Left lung (tissue), 10 donors: ENCODE data around the gene TPCN2. TPM values are rescaled to one million over a fixed set of nuclear protein-coding genes. Genes with fewer than 3 reads are reported as not detected.
A peak's percentile ranks its signal among the peaks of the same experiment; 100 is the strongest.

ENCODE experiments used
- ATAC-seq: fragments of 200-7000 bp; cut with Tn5 transposase; one replicate; pipeline ENCODE4 v1.9.1; 2020; ENCODE audit warnings: moderate library complexity
- DNase-seq, 4 donors: peaks; one replicate each; pipeline ENCODE4 v3.0.0-alpha.2; 2013 to 2020
- H3K27ac ChIP-seq, 2 donors: fragments of 200-600 bp; sonication (generic) in 1 of 2; one replicate each; pipeline versions ENCODE4 v1.5.0 to v1.8.0; 2020 to 2021
- H3K27me3 ChIP-seq, 2 donors: fragments of 200-600 bp; sonication (generic) in 1 of 2; one replicate each; pipeline versions ENCODE4 v1.5.0 to v1.8.0; 2020 to 2021
- H3K36me3 ChIP-seq, 2 donors: fragments of 200-600 bp; sonication (generic) in 1 of 2; one replicate each; pipeline versions ENCODE4 v1.5.0 to v1.8.0; 2020 to 2021
- H3K4me1 ChIP-seq, 2 donors: fragments of 200-600 bp; one replicate each; pipeline ENCODE4 v1.8.0; 2021
- H3K4me3 ChIP-seq, 2 donors: fragments of 200-600 bp; sonication (generic) in 1 of 2; one replicate each; pipeline versions ENCODE4 v1.5.0 to v1.8.0; 2020 to 2021; ENCODE audit warnings: mild to moderate bottlenecking in 1 of 2
- H3K9me3 ChIP-seq, 2 donors: fragments of 200-600 bp; sonication (generic) in 1 of 2; one replicate each; pipeline versions ENCODE4 v1.5.0 to v1.8.0; 2020 to 2021
- intact Hi-C, 2 donors: fragments of 100-400 bp; cut with DNase I; formaldehyde crosslinking; loops; one replicate each; pipeline versions ENCODE4 v1.11.2 to v1.14.2; 2022
- polyA plus RNA-seq, 6 donors: library from polyadenylated mRNA; unstranded; fragments of 120-200 nt; gene quantifications; one replicate each; pipeline ENCODE4 v1.2.1, GENCODE V29; 2013; ENCODE audit not compliant: insufficient read length in 6 of 6
- total RNA-seq, 2 donors: library from RNA; stranded (reverse); fragmentation: NEBNext Ultra II Directional; extraction: Animal tissue kit (Norgen Biotek cat#: 25700); gene quantifications; one replicate each; pipeline ENCODE4 v1.2.1, GENCODE V29; 2021
- TF ChIP-seq, protein P1 (sequence below), 2 donors: fragments of 200-600 bp; sonication (generic) in 1 of 2; IDR thresholded peaks; one replicate each; pipeline versions ENCODE4 v1.5.0 to v1.8.0; 2021; ENCODE audit warnings: antibody characterized with exemption in 2 of 2
- donor health status: DM: no; HTN: yes; CAD: no.
- donor health status: DM: no; HTN: no; CAD: no.

TPCN2 gene
- total and polyA plus RNA-seq, 8 donors: 12.1 to 22.0 (median 14.9) TPM

DNA sequence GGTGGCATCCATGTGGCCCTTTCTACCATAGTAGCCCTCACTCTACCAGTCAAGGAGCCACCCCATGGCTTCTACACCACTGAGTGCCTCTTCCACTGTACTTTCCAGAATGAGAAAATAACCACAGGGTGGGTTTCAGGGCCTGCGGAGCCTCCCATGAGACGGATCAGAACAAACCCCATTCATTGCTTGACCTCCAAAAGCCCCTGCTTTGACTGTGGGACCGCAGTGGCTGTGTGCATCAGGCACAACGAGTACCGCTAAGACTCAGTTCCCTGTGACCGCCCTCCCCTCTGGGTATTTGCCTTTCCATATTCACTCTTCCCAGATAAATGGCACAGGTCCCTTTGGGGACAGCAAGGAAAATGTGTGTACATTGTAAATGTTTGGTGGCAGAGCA, 24.2 kb upstream of the TPCN2 start:
- intact Hi-C loops: no loop called here
- Histone ChIP-seq H3K4me1 (peaks cover 0 to 18% of the 10 kb centered on the region in 2 donors), H3K36me3 (no peaks in the 10 kb centered on the region), H3K4me3 (no peak overlapping the region), H3K27ac (no peak overlapping the region), H3K9me3 (no peaks in the 10 kb centered on the region), H3K27me3 (no peaks in the 10 kb centered on the region)
- DNase-seq (no peak), ATAC-seq (no peak)
- TF ChIP-seq, protein P1, sequence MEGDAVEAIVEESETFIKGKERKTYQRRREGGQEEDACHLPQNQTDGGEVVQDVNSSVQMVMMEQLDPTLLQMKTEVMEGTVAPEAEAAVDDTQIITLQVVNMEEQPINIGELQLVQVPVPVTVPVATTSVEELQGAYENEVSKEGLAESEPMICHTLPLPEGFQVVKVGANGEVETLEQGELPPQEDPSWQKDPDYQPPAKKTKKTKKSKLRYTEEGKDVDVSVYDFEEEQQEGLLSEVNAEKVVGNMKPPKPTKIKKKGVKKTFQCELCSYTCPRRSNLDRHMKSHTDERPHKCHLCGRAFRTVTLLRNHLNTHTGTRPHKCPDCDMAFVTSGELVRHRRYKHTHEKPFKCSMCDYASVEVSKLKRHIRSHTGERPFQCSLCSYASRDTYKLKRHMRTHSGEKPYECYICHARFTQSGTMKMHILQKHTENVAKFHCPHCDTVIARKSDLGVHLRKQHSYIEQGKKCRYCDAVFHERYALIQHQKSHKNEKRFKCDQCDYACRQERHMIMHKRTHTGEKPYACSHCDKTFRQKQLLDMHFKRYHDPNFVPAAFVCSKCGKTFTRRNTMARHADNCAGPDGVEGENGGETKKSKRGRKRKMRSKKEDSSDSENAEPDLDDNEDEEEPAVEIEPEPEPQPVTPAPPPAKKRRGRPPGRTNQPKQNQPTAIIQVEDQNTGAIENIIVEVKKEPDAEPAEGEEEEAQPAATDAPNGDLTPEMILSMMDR (IDR thresholded peaks at IDR 0.05): no peak

DNA sequence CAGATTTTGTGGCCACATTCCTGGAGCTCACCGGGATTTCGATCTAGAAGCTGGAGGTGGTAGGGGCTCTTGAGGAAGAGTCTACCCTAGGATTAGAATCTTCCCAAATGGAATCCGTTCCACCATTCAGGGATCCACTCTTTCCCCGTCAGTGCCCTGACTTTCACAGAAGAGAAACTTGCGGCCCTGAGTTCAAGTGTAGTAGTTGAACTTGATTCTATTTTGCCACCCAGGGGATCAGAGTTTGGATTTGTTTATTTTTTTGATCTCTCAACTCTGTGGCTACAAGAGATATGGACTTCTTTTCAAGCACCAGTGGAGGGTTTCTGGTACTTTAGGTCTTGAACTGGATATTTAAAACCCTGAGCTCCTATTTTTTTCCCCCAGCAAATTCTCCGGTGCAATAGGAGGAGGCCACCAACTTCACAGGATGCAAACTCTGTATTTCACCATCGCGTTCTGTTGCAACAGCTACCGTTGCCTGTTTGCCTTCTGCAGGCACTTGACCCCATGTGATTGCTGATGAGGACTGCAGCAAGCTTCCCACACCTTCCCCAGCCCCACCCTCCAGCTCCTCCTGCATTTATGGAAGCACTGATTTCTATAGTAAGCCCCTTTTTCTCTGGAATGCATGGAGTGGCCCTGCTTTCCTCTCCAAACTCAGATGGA, 20.9 kb upstream of the TPCN2 start:
- ATAC-seq: peak; percentile 93
- Histone ChIP-seq H3K4me3 (no peak overlapping the region), H3K4me1 (peaks cover 0 to 32% of the 10 kb centered on the region in 2 donors), H3K27ac (peak overlapping the region in 1 of 2 donors; percentile 66), H3K27me3 (no peaks in the 10 kb centered on the region), H3K36me3 (no peaks in the 10 kb centered on the region), H3K9me3 (no peaks in the 10 kb centered on the region)
- TF ChIP-seq, protein P1 (IDR thresholded peaks at IDR 0.05): no peak
- DNase-seq: peak in 1 of 4 donors; percentile 81
- intact Hi-C loops: no loop called here

DNA sequence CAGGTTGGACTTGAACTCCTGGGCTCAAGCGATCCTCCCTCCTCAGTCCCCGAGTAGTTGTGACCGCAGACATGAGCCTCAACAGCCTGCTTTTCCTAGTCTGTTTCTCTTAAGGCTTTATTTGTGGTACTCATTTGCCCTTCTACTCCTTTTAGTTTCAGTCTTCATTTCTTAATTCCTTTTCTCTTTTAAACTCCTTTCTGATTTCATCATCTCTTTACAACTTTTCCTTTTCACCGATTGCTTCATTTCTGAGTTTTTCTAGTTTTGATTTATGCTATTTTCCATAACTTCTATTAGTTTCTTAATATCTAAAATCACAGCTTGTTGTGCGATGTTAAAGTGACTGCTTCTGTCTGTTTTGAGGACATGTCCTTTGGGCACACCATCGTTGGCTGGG, 18.4 kb upstream of the TPCN2 start:
- intact Hi-C loops: no loop called here
- peaks cover 0 to 4% of the 10 kb centered on the region in 2 donors for H3K27me3 ChIP-seq
- no peaks in the 10 kb centered on the region for H3K9me3 ChIP-seq
- no peaks in the 10 kb centered on the region for H3K36me3 ChIP-seq
- H3K4me3 ChIP-seq: no peak overlapping the region
- H3K27ac ChIP-seq: no peak overlapping the region
- H3K4me1 ChIP-seq: peaks cover 0 to 32% of the 10 kb centered on the region in 2 donors
- DNase-seq (no peak), ATAC-seq (no peak)
- TF ChIP-seq, protein P1 (IDR thresholded peaks at IDR 0.05): no peak

DNA sequence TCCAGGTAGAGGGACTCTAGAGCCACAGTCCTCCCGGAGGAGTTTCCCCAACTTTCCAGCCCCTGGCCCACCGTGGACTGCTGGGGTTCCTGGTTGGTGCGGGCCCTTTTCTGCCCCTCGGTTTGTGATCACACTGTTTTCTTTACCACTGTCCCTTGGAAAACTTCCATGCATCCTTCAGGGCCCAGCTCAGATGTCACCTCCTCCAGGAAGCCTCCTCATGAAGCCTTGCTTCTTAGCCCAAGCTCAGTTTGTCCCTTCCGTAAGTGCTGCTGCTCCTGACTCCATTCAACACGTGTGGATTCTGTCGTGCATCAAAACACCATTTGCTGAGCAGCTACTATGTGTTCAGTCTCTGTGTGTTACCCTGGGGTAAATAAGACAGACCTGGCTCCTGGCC, 15.9 kb upstream of the TPCN2 start:
- TF ChIP-seq, protein P1 (IDR thresholded peaks at IDR 0.05): no peak
- intact Hi-C loops: no loop called here
- ATAC-seq: no peak
- no peak for DNase-seq
- no peak overlapping the region for H3K27ac ChIP-seq
- H3K36me3 ChIP-seq: no peaks in the 10 kb centered on the region
- no peaks in the 10 kb centered on the region for H3K9me3 ChIP-seq
- H3K4me1 ChIP-seq: peaks cover 0 to 27% of the 10 kb centered on the region in 2 donors
- H3K27me3 ChIP-seq: peaks cover 0 to 5% of the 10 kb centered on the region in 2 donors
- H3K4me3 ChIP-seq: no peak overlapping the region

DNA sequence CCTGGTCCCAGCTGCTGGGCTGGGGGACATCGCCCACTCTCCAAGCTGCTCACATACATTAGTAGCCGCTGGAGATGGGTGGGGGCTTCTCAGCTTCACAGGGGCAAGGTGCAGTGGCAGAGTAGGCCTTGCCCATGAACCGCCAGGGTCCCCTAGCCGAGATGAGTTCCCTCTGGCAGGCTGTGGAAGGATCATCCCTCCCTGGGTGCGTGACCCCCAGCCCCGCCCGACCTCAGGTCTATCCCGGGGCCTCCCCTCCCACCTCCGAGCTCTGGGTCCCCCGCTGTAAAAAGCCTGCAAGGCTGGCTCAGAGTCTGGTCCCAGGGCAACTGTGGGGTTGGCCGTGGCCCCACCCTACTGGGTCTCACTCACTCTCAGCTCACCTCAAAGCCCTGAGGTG, 15.3 kb upstream of the TPCN2 start:
- DNase-seq: no peak

More for the DNA sequence above, 15.3 kb upstream of the TPCN2 start:
- Histone ChIP-seq H3K27ac (no peak overlapping the region), H3K4me1 (peaks cover 0 to 23% of the 10 kb centered on the region in 2 donors), H3K4me3 (no peak overlapping the region), H3K27me3 (peaks cover 0 to 5% of the 10 kb centered on the region in 2 donors), H3K36me3 (no peaks in the 10 kb centered on the region), H3K9me3 (no peaks in the 10 kb centered on the region)
- no peak for ATAC-seq
- intact Hi-C loops: no loop called here
- TF ChIP-seq, protein P1 (IDR thresholded peaks at IDR 0.05): no peak
